Stimulated activated CD4-positive, alpha-beta T cell treated with anti-CD3 and anti-CD28 coated beads, TNF-alpha, amount 100 ng/mL, for 4 hours (primary cell): ENCODE measurements around the gene CRNN.

Experiments used
- DNase-seq, 3 experiments: peaks; one replicate each; pipeline ENCODE4 v3.0.0-alpha.2; 2020; ENCODE audit warnings: low read depth in 3 of 3

The CRNN gene

DNA sequence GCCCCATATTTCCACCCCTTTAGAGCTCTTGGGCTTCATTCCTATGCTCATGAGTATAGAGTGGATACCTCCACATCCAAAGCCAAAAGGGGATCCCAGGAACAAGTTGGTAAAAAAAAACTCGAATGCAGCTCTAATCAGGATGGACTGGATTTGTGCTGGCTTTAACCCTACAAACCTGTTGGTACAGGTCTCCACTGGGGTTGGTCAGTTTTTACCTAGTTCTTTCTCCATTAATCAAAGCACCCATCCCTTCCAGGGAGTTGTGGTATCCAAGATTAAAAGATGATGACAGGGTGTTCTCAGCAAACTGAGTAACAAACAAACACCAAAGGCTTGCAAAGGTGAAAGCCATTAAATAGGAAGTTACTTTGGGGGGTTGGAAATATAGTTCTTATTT is 5.9 kb upstream of the CRNN start:
- DNase-seq, result no peak

DNA sequence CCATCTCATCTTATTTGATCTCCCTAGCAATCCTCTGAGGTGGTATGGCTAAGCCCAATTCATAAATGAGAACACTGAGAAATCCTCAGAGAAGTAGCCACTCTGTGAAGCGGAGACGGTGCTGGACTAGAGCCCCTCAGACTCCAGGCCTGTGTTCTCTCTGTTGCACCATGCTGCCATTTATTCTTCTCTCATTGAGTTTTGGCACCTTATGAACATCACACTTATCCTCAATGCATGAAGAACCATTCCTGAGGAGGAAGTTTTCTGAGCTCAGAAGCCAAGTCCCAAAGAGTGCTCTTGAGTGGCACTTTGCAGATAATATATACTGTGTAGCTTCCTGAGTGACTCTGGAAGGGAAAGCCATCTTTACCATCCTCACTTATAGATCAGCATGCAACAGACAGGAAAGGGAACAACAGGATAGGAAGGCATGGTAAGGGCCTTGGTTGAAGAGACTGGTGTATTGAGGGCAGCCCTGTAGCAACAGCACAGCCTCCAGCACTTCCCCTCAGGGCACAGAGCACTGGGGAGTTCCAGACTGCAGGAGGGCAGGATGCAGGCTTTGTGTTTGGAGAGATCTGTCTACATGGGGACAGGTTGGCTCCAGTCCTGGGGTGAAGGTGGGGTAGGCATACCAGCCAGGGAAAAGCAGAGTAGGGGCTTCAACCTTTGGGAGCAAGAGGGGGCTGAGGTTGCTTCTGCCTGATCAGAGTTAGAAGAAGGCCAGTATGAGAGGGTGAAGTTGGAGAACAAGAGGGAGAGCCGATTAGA is 1.6 kb upstream of the CRNN start:
- no peak for DNase-seq

DNA sequence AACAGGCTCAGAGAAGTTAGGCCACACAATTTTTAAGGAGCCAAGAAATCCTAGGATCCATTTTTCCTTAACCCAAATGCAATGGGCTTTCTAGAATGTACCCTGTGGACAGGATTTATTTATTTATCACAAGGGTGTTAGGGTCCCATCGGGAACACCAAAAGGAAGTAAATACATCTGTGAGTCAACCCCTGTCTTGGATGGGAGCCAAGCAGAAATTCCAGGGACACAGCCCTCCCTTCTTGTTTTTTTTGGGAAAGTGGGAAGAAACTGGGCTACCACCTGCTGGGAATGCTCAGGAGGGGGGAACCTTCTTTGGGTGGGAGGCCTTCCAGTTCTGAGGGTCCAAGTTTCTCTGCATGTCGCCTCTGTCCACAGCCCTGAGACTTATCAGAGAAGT is 1.3 kb downstream of the CRNN start:
- DNase-seq, result no peak

DNA sequence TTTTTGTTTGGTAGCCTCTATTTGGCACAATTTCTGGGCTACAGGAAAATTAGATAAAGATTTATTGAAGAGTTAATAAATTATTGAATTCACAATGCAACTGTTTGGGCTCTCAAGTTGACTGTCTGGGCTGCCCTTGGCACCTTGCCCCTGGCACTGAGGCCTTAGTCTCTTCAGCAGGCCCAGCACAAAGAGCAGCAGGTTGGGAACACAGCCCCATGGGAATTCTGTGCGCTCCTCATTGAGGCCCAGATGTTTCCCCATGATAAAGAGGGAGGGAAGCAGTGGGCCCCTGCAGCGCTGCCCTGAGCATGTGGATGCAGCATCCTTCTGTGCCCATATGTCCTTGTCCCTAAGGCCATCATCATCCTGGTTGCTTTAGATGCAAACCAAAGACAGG is 2.9 kb downstream of the CRNN start:
- no peak for DNase-seq

DNA sequence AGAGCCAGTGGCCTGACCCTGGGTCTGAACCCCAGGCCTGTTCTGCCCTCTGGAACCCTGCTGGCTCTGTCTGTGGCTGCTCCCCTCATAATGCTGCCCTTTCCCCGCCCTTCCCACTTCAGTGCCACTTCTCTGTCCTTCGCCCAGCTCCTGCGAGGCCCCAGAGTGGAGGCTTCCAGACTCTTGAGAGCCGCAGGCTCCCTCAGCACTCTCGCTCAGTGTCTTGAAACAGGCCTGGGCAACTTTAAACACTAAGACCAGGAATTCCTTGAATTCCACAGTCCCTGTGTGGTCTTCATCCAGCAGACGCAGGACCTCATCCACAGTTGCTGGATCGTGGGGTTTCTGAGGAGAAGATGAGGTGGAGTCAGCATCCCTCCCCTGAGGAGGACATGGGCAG is 3.5 kb downstream of the CRNN start:
- no peak for DNase-seq

DNA sequence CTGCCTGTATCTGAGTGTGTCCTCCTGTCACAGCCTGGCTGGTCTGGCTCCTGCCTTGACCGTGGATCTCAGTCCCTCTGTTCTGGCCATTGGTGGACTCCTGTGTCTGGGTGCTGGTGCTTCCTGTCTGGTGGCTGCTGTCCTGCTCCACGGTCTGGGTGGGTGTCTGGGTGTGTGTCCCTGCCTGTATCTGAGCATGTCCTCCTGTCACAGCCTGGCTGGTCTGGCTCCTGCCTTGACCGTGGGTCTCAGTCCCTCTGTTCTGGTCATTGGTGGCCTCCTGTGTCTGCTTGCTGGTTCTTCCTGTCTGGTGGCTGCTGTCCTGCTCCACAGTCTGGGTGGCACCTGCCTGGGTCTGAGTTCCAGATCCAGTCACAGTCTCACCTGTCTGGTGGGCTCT is 4.0 kb downstream of the CRNN start:
- no peak for DNase-seq

DNA sequence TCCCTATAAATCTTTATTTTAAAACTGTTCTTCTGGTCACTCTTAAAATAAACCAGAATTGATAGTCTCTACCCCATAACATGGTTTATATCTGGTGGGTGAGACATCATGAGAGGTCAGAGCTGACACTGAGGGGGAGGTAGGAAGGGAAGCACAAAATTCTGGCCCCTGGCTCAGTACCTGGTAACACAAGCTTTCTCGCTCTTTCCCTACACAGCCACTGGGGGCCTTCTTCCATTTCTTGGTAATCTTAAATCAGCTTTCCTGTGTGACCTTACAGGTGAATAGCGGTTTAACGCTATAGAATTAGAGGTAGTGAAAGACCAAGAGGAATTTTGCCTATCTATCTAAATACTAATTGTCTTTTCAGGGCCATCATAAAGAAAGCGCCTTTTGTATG is 5.4 kb downstream of the CRNN start:
- no peak for DNase-seq

DNA sequence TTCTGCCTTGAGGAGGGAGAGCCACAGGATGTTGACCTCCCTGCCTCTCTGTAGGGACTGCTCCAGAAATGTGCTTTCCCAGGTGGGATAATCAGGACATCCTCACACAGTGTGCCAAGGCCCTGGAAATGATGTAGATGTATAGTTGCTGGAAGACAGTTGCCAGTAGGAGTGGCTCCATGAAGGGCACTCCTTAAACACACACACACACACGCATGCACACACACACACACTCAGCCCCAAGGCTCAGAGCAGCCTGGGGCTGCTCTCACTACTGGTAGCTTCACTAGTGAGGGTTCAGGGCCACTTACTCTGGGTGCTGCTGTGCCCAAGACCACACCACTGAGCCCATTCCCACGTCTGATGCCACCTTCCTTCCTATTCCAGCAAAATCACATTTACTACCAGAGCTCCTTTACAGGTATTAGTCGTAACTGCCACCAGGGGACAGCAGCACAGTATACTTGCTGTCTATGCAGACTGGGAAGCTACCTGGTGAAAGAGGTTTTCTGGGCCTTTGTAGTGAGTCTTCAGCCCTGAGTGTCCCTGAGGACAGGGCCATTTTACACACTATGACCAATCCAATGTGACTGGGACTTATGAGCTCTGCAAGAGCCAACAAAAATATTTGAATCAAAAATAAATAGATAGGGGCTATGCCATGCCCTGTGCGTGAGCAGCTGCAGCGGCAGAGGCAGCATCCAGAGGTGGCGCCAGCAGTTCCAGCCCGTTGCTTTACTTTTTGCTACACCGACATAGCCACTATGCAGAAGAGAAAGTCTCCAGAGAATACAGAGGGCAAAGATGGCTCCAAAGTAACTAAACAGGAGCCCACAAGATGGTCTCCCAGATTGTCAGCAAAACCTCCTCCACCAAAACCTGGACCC is 15.0 kb downstream of the CRNN start:
- DNase-seq, result peak in 1 of 3 experiments; percentile 5

DNA sequence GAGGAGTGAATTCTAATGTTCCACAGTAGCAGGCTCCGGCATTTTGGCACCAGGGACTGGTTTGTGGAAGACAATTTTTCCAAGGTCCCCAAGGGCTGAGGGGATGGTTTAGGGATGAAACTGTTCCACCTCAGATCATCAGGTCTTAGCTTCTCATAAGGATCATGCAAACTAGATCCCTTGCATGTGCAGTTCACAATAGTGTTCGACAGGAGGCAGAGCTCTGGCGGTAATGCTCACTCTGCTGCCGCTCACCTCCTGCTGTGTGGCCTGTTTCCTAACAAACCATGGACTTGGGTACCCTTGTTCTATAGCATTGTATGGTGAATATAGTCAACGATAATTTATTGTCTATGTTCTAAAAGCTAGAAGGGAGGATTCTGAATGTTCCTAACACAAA is 16.6 kb downstream of the CRNN start:
- DNase-seq, result no peak

DNA sequence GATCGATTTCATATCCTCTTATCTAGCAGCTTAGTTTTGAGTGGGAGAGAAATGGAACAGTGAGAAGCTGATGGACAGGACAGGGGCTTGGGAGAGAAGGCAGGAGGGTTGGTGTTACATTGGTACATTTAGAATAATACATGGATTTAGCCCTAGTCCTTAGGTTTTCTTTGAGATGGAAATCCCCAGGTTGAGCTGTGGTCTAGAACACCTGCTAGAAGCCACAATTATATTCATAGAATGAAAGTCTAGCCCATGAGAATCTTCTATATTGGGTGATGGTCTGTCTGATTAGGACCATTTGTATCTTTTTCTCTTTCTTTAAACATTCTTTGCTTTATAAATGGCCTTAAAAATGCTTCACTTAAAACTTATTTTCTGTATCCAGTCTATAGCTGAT is 19.9 kb downstream of the CRNN start:
- no peak for DNase-seq

DNA sequence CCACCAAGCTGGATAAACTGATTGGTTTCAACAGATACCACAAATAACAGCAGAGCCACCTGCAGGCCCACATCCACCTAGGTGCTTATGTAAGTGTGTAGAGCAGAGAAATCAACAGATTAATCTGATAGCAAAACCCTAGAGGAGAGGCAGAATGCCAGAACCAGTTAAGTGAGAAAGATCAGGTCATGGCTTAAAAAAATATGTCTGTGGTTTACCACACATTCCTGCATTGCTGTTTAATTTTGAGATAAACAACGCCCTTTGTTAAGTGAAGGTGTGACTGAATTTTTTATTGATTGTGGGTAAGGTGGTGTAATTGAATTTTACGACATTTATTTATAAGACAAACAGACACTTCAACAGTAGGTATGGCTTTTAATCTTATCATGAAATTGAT is 21.2 kb downstream of the CRNN start:
- DNase-seq, result no peak

DNA sequence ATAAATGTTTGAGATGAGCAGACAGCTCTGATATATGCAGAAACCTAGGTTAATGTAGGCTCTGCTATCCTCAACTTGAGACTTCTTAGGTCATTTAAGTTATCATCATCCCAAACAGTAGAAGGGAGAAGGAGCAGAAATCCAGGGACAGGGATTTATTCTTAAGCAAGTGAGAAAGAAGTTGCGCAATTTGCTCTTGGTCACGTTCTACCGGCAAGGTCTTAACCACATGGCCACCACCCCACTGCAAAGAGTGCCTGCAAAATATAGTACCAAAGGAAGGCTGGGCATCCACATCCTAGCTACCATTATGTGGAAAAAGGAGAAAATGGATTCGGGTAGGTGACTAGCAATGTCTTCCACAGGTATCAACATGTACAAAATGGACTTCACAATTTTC is 25.2 kb downstream of the CRNN start:
- DNase-seq, result no peak

DNA sequence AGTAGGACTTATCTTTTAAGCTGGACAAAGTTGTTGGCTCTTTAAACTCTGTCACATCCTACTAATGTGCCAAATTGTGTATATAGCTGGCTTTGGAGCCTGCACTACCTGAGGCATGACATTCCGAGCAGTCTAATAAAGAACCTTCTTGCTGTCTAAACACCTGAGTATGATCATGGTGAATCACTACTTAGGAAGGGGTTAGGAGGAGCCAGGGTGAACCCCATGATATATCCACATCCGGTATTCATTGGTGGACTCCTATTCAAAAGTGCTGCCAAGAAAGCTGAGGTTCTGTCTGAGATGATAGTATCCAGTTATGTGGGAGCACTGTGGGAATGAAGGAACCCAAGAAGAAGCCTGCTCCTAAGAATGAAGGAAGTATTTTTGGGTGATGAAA is 27.1 kb downstream of the CRNN start:
- no peak for DNase-seq

DNA sequence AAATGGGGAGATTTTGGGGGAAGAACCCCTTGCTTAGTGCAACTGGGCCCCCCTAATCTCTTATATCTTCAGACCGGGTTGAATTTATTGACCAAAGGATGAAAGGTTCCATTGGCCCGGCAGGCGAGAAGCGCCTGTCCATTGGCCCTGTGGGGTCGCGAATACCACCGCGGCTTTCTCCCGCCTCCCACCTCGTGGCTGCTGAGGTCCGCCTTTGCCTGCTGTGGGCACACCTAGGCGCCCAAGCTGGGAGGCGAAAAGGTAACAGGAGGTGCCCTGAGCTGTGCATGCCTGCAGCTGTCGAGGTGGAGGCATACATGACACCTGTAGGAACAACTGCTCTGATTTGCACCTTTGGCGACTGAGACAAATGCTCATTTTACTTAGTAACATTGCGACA is 33.1 kb downstream of the CRNN start:
- DNase-seq, result no peak

DNA sequence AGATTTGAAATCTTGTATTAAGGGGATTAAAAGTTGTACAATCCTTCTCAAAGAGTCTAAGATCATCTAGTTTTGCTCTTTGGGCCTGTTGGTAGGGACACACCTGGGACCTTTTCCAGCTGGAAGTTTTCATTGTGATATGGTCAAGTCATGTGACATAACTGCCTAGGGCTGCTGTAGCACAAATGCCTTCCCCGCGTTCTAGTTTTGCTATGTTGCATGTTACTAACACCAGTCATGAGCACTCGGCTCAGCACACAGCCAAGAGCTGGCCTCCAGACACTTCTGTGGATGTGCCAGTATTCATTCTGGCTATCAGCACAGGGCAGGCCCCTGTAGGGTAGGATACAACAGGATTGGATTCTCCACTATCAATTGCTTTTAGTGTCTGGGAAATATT is 39.6 kb downstream of the CRNN start:
- no peak for DNase-seq

DNA sequence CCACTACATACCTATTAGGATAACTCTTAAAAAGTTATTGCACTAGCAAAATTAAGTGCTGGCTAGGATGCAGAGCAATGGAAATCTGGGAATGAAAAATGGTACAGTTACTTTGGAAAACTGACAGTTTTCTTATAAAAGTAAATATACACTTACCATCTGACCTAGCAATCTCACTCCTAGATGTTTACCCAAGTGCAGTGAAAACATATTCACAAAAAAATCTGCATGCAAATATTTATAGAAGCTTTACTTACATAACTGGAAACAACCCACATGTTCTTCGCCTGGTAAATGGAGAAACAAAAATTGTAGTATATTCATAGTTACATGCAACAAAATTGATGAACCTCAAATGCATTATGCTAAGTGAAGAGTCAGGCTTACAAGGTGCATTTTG is 41.4 kb downstream of the CRNN start:
- DNase-seq, result no peak

DNA sequence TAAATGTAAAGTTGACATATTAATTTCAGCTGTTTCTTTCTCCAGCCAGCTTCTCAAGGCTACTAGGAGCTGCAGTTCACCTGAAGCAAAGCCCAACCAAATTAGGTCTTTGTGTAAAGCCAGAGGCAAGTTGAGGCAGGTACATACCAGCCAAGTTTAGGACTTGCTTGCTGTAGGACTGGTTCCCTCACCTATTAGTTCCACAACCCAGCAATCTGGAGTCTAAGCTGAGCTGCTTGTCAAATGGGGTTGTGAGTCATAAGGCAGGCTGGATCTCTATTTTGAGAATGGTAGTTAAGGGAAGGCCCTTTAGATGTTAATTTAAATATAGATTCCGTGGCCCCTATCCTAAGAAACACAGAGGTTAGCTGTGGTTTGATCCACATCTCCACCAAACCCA is 46.6 kb downstream of the CRNN start:
- no peak for DNase-seq

DNA sequence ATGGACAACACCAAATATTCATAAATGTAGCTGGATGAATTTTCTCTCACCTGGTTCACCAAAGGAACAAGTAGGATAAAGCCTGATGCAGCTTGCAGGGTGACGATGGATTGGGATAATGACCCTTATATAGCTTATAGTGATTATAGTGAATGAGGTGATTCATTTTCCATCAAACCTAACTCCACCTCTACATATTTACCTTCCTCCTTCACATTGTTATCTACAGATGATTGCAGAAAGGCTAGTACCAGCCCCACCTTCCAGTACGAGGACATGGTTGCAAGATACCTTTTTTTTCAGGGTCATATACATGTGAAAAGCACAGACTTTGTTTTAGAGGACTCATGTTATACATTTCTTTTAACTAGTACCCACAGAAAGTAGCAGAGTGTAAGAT is 54.2 kb downstream of the CRNN start, which contains the start of gene FLG2:
FLG2 (minus strand) TSS at position 101 of the 400 bp plus-strand sequence. CDS start 1,122 bp downstream, outside the sequence.
- no peak for DNase-seq
